ENCODE data around the gene SLCO4C1.

SLCO4C1 gene

GRCh38 chr5:102286476-102286875, 9.6 kb downstream of the SLCO4C1 start:
- TF ChIP-seq, protein P1, sequence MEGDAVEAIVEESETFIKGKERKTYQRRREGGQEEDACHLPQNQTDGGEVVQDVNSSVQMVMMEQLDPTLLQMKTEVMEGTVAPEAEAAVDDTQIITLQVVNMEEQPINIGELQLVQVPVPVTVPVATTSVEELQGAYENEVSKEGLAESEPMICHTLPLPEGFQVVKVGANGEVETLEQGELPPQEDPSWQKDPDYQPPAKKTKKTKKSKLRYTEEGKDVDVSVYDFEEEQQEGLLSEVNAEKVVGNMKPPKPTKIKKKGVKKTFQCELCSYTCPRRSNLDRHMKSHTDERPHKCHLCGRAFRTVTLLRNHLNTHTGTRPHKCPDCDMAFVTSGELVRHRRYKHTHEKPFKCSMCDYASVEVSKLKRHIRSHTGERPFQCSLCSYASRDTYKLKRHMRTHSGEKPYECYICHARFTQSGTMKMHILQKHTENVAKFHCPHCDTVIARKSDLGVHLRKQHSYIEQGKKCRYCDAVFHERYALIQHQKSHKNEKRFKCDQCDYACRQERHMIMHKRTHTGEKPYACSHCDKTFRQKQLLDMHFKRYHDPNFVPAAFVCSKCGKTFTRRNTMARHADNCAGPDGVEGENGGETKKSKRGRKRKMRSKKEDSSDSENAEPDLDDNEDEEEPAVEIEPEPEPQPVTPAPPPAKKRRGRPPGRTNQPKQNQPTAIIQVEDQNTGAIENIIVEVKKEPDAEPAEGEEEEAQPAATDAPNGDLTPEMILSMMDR (IDR thresholded peaks at IDR 0.05) = no peak
- no peaks in the 10 kb centered on the region for H3K4me1 ChIP-seq
- no peaks in the 10 kb centered on the region for H3K36me3 ChIP-seq
- no peaks in the 10 kb centered on the region for H3K9me3 ChIP-seq
- no peak overlapping the region for H3K27ac ChIP-seq
- no peaks in the 10 kb centered on the region for H3K27me3 ChIP-seq
- no peak for DNase-seq
- intact Hi-C loops (cut with DNase I; ENCODE audit: low total_unique reads) = no loop called here
- no peak overlapping the region for H3K4me3 ChIP-seq

- TF ChIP-seq, protein P1 (IDR thresholded peaks at IDR 0.05) = no peak
- Histone ChIP-seq H3K9me3 (no peaks in the 10 kb centered on the region), H3K27ac (no peak overlapping the region), H3K27me3 (no peaks in the 10 kb centered on the region), H3K36me3 (no peaks in the 10 kb centered on the region), H3K4me3 (no peak overlapping the region), H3K4me1 (no peaks in the 10 kb centered on the region)
- no peak for DNase-seq
- intact Hi-C loops (cut with DNase I; ENCODE audit: low total_unique reads) = no loop called here
Measured at GRCh38 chr5:102283102-102283797, 12.8 kb downstream of the SLCO4C1 start.

- Histone ChIP-seq H3K4me3 (no peak overlapping the region), H3K36me3 (no peaks in the 10 kb centered on the region), H3K27me3 (no peaks in the 10 kb centered on the region), H3K27ac (no peak overlapping the region), H3K4me1 (no peaks in the 10 kb centered on the region), H3K9me3 (no peaks in the 10 kb centered on the region)
- intact Hi-C loops (cut with DNase I; ENCODE audit: low total_unique reads) = no loop called here
- TF ChIP-seq, protein P1 (IDR thresholded peaks at IDR 0.05) = no peak
- DNase-seq = no peak
Measured at GRCh38 chr5:102279711-102280110, 16.4 kb downstream of the SLCO4C1 start.

GRCh38 chr5:102278231-102278630, 17.9 kb downstream of the SLCO4C1 start:
- no peak for DNase-seq

GRCh38 chr5:102277144-102277543, 18.9 kb downstream of the SLCO4C1 start:
- intact Hi-C loops (cut with DNase I; ENCODE audit: low total_unique reads) = no loop called here
- DNase-seq = no peak

More at GRCh38 chr5:102278231-102278630, 17.9 kb downstream of the SLCO4C1 start:
- Histone ChIP-seq H3K4me1 (no peaks in the 10 kb centered on the region), H3K9me3 (no peaks in the 10 kb centered on the region), H3K27ac (no peak overlapping the region), H3K27me3 (no peaks in the 10 kb centered on the region), H3K4me3 (no peak overlapping the region), H3K36me3 (no peaks in the 10 kb centered on the region)
- TF ChIP-seq, protein P1 (IDR thresholded peaks at IDR 0.05) = no peak
- intact Hi-C loops (cut with DNase I; ENCODE audit: low total_unique reads) = no loop called here

More at GRCh38 chr5:102277144-102277543, 18.9 kb downstream of the SLCO4C1 start:
- no peaks in the 10 kb centered on the region for H3K9me3 ChIP-seq
- no peak overlapping the region for H3K4me3 ChIP-seq
- TF ChIP-seq, protein P1 (IDR thresholded peaks at IDR 0.05) = no peak
- no peaks in the 10 kb centered on the region for H3K4me1 ChIP-seq
- H3K36me3 ChIP-seq = no peaks in the 10 kb centered on the region
- no peaks in the 10 kb centered on the region for H3K27me3 ChIP-seq
- no peak overlapping the region for H3K27ac ChIP-seq
